Natural killer cell (primary cell): ENCODE measurements around the gene AP2B1. TPM values are rescaled to one million over a fixed set of nuclear protein-coding genes. Genes with fewer than 3 reads are reported as not detected.

Experiments used
- ATAC-seq, 3 donors: fragments of 150-1000 bp in 2 of 3; fragments of 200-7000 bp in 1 of 3; cut with Tn5 transposase; 1 replicate in 1 of 3; 2 replicates in 2 of 3; pipeline ENCODE4 v1.10.0; 2021; ENCODE audit warnings: mild to moderate bottlenecking in 2 of 3, moderate library complexity in 2 of 3
- DNase-seq, 2 donors: peaks; one replicate each; pipeline versions ENCODE4 v3.0.0 to v3.0.0-alpha.2; 2013 to 2021; ENCODE audit warnings: mixed read lengths in 1 of 2
- H3K27ac ChIP-seq: one replicate; pipeline ENCODE4 v1.5.1; 2013; ENCODE audit warnings: mild to moderate bottlenecking, low read length
- H3K27me3 ChIP-seq: one replicate; pipeline ENCODE4 v1.6.1; 2013; ENCODE audit warnings: low read length; ENCODE audit not compliant: control insufficient read depth, insufficient read depth
- H3K36me3 ChIP-seq: one replicate; pipeline ENCODE4 v1.6.1; 2013; ENCODE audit warnings: low read length; ENCODE audit not compliant: control insufficient read depth, insufficient read depth
- H3K4me1 ChIP-seq: one replicate; pipeline ENCODE4 v1.6.1; 2013; ENCODE audit warnings: low read length; ENCODE audit not compliant: control insufficient read depth, insufficient read depth
- H3K4me3 ChIP-seq: one replicate; pipeline ENCODE4 v1.5.1; 2013; ENCODE audit warnings: low read length
- H3K9me3 ChIP-seq: one replicate; pipeline ENCODE4 v1.6.1; 2013; ENCODE audit warnings: low read length; ENCODE audit not compliant: control insufficient read depth, insufficient read depth
- H3K27ac Mint-ChIP-seq, 2 donors: one replicate each; pipeline ENCODE4 v1.8.0; 2022; ENCODE audit warnings: mild to moderate bottlenecking in 2 of 2, mixed read lengths in 2 of 2, moderate library complexity in 1 of 2
- H3K27me3 Mint-ChIP-seq, 2 donors: one replicate each; pipeline ENCODE4 v1.8.0; 2022; ENCODE audit warnings: low read depth in 2 of 2, mixed read lengths in 2 of 2
- H3K36me3 Mint-ChIP-seq: one replicate; pipeline ENCODE4 v1.8.0; 2022; ENCODE audit warnings: mixed read lengths
- H3K4me1 Mint-ChIP-seq, 2 donors: one replicate each; pipeline ENCODE4 v1.8.0; 2022; ENCODE audit warnings: mixed read lengths in 2 of 2
- H3K4me3 Mint-ChIP-seq: one replicate; pipeline ENCODE4 v1.8.0; 2022; ENCODE audit warnings: mild to moderate bottlenecking, moderate library complexity, mixed read lengths
- H3K9me3 Mint-ChIP-seq, 2 donors: one replicate each; pipeline ENCODE4 v1.8.0; 2022; ENCODE audit warnings: mixed read lengths in 2 of 2
- WGBS: methylation state at CpG from one replicate; pipeline ENCODE4 v1.1.7; 2013; ENCODE audit warnings: missing lambda C conversion rate; ENCODE audit not compliant: insufficient coverage; 5-methylcytosine and 5-hydroxymethylcytosine counted together
- intact Hi-C: fragments of 100-400 bp; cut with micrococcal nuclease; formaldehyde crosslinking; loops from one replicate; pipeline ENCODE4 v1.14.2; 2022
- total RNA-seq, 4 donors: library from RNA; stranded (reverse); fragments of 120-200 nt in 1 of 4; gene quantifications; one replicate each; pipeline versions ENCODE4 v1.2.3 to v1.2.4, GENCODE V29; 2013 to 2022
- TF ChIP-seq, protein P1 (sequence below): fragments of 200-600 bp; IDR thresholded peaks from one replicate; pipeline ENCODE4 v1.8.0; 2022; ENCODE audit warnings: antibody characterized with exemption

The AP2B1 gene
- total RNA-seq, 3 donors from 2014 or later (not counting 1 experiment from before 2014, with no cell fraction given): 111 to 148 (median 139) TPM

DNA sequence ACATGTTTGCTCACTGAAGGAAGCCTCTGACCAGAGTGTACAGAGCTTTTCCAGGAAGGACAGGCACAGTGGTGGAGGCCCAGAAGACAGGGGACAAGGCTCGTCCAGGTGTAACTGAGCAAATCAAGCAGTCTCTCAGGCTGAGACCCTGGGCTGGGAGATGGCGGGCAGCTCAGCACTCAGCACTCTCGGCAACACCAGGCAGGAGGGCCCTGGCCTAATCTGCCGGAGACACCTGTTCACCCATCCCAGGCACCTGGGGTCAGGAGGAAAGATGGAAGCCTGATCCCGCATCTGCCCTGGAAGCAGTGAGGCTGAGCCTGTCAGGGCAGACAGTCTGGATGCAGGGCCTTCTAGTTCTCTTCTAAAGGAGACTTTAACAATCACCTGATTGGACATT lies 149.1 kb downstream of the AP2B1 start:
- 96% methylated on average over 5 of the region's 5 CpGs for WGBS
- ATAC-seq (no peak), DNase-seq (no peak)
- peaks cover under 1 to 1% of the 10 kb centered on the region in 2 donors for H3K4me1 Mint-ChIP-seq
- intact Hi-C loops: no loop called here
- no peaks in the 10 kb centered on the region for H3K36me3 Mint-ChIP-seq
- Histone ChIP-seq H3K36me3 (no peaks in the 10 kb centered on the region), H3K4me1 (peaks cover 6% of the 10 kb centered on the region), H3K27me3 (no peaks in the 10 kb centered on the region), H3K9me3 (no peaks in the 10 kb centered on the region), H3K27ac (no peak overlapping the region), H3K4me3 (no peak overlapping the region)
- H3K4me3 Mint-ChIP-seq: no peak overlapping the region
- peaks cover 0 to 7% of the 10 kb centered on the region in 2 donors for H3K27me3 Mint-ChIP-seq
- no peaks in the 10 kb centered on the region for H3K9me3 Mint-ChIP-seq
- TF ChIP-seq, protein P1, sequence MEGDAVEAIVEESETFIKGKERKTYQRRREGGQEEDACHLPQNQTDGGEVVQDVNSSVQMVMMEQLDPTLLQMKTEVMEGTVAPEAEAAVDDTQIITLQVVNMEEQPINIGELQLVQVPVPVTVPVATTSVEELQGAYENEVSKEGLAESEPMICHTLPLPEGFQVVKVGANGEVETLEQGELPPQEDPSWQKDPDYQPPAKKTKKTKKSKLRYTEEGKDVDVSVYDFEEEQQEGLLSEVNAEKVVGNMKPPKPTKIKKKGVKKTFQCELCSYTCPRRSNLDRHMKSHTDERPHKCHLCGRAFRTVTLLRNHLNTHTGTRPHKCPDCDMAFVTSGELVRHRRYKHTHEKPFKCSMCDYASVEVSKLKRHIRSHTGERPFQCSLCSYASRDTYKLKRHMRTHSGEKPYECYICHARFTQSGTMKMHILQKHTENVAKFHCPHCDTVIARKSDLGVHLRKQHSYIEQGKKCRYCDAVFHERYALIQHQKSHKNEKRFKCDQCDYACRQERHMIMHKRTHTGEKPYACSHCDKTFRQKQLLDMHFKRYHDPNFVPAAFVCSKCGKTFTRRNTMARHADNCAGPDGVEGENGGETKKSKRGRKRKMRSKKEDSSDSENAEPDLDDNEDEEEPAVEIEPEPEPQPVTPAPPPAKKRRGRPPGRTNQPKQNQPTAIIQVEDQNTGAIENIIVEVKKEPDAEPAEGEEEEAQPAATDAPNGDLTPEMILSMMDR: no peak
- H3K27ac Mint-ChIP-seq: no peak overlapping the region

DNA sequence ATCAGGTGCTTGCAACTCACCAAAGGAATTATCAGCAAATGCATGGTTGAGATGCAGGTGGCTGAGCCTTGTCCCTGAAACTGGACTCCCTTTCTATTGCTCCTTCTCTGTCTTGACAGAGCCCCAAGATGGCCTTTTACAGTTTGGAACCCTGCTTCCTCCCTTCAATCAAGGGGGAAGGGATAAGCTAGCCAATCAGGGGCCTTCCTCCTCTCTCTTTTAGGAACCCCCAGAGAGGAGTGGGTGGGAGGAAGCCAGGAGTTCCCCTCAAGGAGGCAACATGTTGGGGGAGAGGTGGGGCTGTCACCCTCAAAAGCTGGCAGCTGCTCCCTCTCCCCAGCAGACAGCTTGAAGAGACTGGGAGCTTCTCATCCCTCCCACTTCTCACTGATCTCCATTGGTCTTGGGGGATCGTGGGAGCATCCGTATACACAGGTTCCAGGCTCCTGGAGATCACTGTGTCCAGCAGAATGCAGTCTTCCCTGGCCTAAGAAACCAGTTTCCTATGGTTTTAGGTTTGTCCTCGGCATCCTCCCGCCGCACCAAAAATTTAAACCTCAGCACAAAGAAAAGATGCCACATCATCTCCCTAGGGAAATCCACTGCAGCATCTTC lies 151.5 kb downstream of the AP2B1 start:
- no peak overlapping the region for H3K27ac ChIP-seq
- TF ChIP-seq, protein P1: no peak
- intact Hi-C loops: no loop called here
- Mint-ChIP-seq H3K4me1 (peaks cover 0 to 5% of the 10 kb centered on the region in 2 donors), H3K27ac (no peak overlapping the region), H3K36me3 (no peaks in the 10 kb centered on the region), H3K4me3 (no peak overlapping the region), H3K27me3 (peaks cover 16 to 21% of the 10 kb centered on the region in 2 donors), H3K9me3 (no peaks in the 10 kb centered on the region)
- H3K27me3 ChIP-seq: peaks cover 4% of the 10 kb centered on the region
- H3K36me3 ChIP-seq: no peaks in the 10 kb centered on the region
- no peak overlapping the region for H3K4me3 ChIP-seq
- ATAC-seq (no peak), DNase-seq (no peak)
- no peaks in the 10 kb centered on the region for H3K9me3 ChIP-seq
- WGBS: 80% methylated on average over 5 of the region's 5 CpGs
- H3K4me1 ChIP-seq: peaks cover 6% of the 10 kb centered on the region

DNA sequence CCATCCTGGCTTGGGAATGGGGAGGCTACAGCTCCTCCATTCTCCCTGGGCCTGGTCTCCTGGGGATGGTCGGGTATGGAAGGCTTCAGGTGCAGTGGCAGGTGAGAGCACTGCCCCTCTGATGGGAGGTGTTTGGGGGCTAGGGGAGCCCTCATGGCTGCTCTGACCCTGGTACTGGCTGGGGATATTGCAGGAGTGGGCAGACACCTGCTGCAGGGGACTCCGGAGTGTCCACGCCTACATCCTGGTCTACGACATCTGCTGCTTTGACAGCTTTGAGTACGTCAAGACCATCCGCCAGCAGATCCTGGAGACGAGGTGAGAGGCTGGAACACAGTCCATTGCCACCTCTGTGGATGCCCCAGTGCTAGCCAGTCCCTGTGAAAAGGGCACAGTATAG lies 153.1 kb downstream of the AP2B1 start:
- H3K36me3 Mint-ChIP-seq: no peaks in the 10 kb centered on the region
- TF ChIP-seq, protein P1: no peak
- DNase-seq (no peak), ATAC-seq (no peak)
- H3K9me3 Mint-ChIP-seq: no peaks in the 10 kb centered on the region
- H3K36me3 ChIP-seq: no peaks in the 10 kb centered on the region
- peaks cover 0 to 5% of the 10 kb centered on the region in 2 donors for H3K4me1 Mint-ChIP-seq
- no peak overlapping the region for H3K27ac ChIP-seq
- H3K4me3 ChIP-seq: no peak overlapping the region
- no peaks in the 10 kb centered on the region for H3K9me3 ChIP-seq
- H3K27ac Mint-ChIP-seq: no peak overlapping the region
- H3K4me3 Mint-ChIP-seq: no peak overlapping the region
- peaks cover 6% of the 10 kb centered on the region for H3K4me1 ChIP-seq
- WGBS: 91% methylated on average over 7 of the region's 7 CpGs
- intact Hi-C loops: no loop called here
- H3K27me3 Mint-ChIP-seq: peaks cover 20 to 28% of the 10 kb centered on the region in 2 donors
- peaks cover 4% of the 10 kb centered on the region for H3K27me3 ChIP-seq
